Ovary (tissue), 9 donors: ENCODE data around the gene TMC8. TPM values are rescaled to one million over a fixed set of nuclear protein-coding genes. Genes with fewer than 3 reads are reported as not detected.

Experiments used
- polyA plus RNA-seq, 2 donors: library from polyadenylated mRNA; stranded (reverse); fragments of 200-250 nt in 1 of 2; fragments of 350-450 nt in 1 of 2; fragmentation: Illumina TruSeq in 1 of 2; extraction: RNeasy Lipid Tissue Mini Kit (QIAGEN cat#74804) in 1 of 2; gene quantifications; one replicate each; pipeline ENCODE4 v1.2.3, GENCODE V29; 2013 to 2014
- total RNA-seq, 7 donors: library from RNA; depleted of rRNA in 2 of 7; stranded (reverse); fragments of >200 nt in 2 of 7; fragmentation: NEBNext Ultra II Directional in 3 of 7; extraction: Animal tissue kit (Norgen Biotek cat#: 25700) in 3 of 7; gene quantifications; one replicate each; pipeline versions ENCODE4 v1.1.0 to v1.2.4, GENCODE V29; 2016 to 2023
- donor health status: DM: no; HTN: no; CAD: no; lungs with moderate emphysema.
- donor health status: DM: no; HTN: no; CAD: no.
- donor health status: Bipolar disorder and iron deficiency.
- donor health status: DM: yes; HTN: yes; CAD: no.
- donor health status: DM: no; HTN: no; CAD: no.
- donor health status: DM: yes; HTN: yes; CAD: no.

Gene TMC8
- total and polyA plus RNA-seq, 9 donors = 0.94 to 4.2 (median 2.4) TPM

Other genes with a start within 250 kb of the TMC8 start
- gene TNRC6C, start 172.1 kb upstream of the TMC8 start, total RNA-seq = 10 to 100 TPM in 6 of 7 donors, 1 to 10 TPM in 1; 9.2 to 45.3 (median 32.5) TPM
- 10 to 100 TPM in 1 of 2 donors, 1 to 10 TPM in 1; 8.7 to 12.1 TPM for gene TNRC6C, start 172.1 kb upstream of the TMC8 start, polyA plus RNA-seq
- gene TMC6, start 2.0 kb upstream of the TMC8 start, total RNA-seq = 10 to 100 TPM in 4 of 7 donors, 1 to 10 TPM in 3; 7.2 to 26.8 (median 17.4) TPM
- gene TMC6, start 2.0 kb upstream of the TMC8 start, polyA plus RNA-seq = 1 to 10 TPM; 1.2 to 7.2 TPM
- gene C17orf99, start 15.6 kb downstream of the TMC8 start, total RNA-seq = 1 to 10 TPM in 1 of 7 donors, under 1 TPM in 1, not detected in 5; 0.10 to 1.8 TPM
- gene C17orf99, start 15.6 kb downstream of the TMC8 start, polyA plus RNA-seq = under 1 TPM in 1 of 2 donors, not detected in 1; 0.11 TPM
- gene SYNGR2, start 37.8 kb downstream of the TMC8 start, total RNA-seq = 10 to 100 TPM; 25.2 to 88.7 (median 45.8) TPM
- gene SYNGR2, start 37.8 kb downstream of the TMC8 start, polyA plus RNA-seq = 10 to 100 TPM; 11.9 to 51.5 TPM
- gene TK1, start 56.3 kb downstream of the TMC8 start, total RNA-seq = 1 to 10 TPM in 4 of 7 donors, under 1 TPM in 3; 0.35 to 4.9 (median 1.4) TPM
- gene TK1, start 56.3 kb downstream of the TMC8 start, polyA plus RNA-seq = 1 to 10 TPM in 1 of 2 donors, under 1 TPM in 1; 0.65 to 1.4 TPM
- 10 to 100 TPM; 32.4 to 69.5 (median 38.5) TPM for gene AFMID, start 56.6 kb downstream of the TMC8 start, total RNA-seq
- 10 to 100 TPM; 42.9 to 45.3 TPM for gene AFMID, start 56.6 kb downstream of the TMC8 start, polyA plus RNA-seq
- 1 to 10 TPM in 2 of 7 donors, under 1 TPM in 3, not detected in 2; 0.11 to 1.4 (median 0.24) TPM for gene BIRC5, start 83.5 kb downstream of the TMC8 start, total RNA-seq
- gene BIRC5, start 83.5 kb downstream of the TMC8 start, polyA plus RNA-seq = 1 to 10 TPM in 1 of 2 donors, under 1 TPM in 1; 0.73 to 1.4 TPM
- gene TMEM235, start 100.9 kb downstream of the TMC8 start, total RNA-seq = not detected
- gene TMEM235, start 100.9 kb downstream of the TMC8 start, polyA plus RNA-seq = under 1 TPM in 1 of 2 donors, not detected in 1; 0.07 TPM
- 100 to 1,000 TPM in 2 of 7 donors, 10 to 100 TPM in 5; 14.4 to 284 (median 56.5) TPM for gene SOCS3, start 229.3 kb downstream of the TMC8 start, total RNA-seq
- 10 to 100 TPM; 21.9 to 69.5 TPM for gene SOCS3, start 229.3 kb downstream of the TMC8 start, polyA plus RNA-seq
- gene PGS1, start 247.9 kb downstream of the TMC8 start, total RNA-seq = 10 to 100 TPM; 27.2 to 50.2 (median 37.6) TPM
- gene PGS1, start 247.9 kb downstream of the TMC8 start, polyA plus RNA-seq = 10 to 100 TPM; 13.5 to 28.7 TPM